GM10266 (cell line): ENCODE results near the gene SLC18B1.

ENCODE experiments used
- DNase-seq: peaks from one replicate; pipeline ENCODE4 v3.0.0; 2012; ENCODE audit errors: extremely low spot score
- TF ChIP-seq, protein P1 (sequence below): IDR thresholded peaks from 2 replicates; pipeline ENCODE4 v1.5.1; 2012; ENCODE audit warnings: mild to moderate bottlenecking, low read depth; ENCODE audit not compliant: control insufficient read depth, insufficient read depth; ENCODE audit errors: missing control alignments

SLC18B1 gene

DNA sequence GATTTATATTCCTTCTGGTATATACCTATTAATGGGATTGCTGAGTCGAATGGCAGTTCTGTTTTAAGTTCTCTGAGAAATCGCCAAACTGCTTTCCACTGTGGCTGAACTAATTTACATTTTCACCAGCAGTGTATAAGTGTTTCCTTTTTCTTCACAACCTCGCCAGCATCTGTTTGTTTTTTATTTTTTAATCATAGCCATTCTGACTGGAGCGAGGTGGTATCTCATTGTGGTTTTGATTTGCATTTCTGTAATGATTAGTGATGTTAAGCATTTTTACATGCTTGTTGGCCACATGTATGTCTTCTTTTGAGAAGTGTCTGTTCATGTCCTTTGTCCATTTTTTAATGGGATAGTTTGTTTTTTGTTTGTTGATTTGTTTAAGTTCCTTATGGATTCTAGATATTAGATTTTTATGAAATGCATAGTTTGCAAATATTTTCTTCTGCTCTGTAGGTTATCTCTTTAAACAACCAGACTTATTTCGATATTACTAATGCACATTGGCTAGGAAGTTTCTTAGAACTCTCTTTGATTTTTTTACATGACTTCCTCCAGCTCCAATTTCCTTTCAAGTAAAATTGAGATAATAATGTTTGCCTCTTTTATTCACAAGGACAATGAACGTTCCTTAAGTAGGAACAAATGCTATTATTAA lies 72.4 kb downstream of the SLC18B1 start:
- TF ChIP-seq, protein P1, sequence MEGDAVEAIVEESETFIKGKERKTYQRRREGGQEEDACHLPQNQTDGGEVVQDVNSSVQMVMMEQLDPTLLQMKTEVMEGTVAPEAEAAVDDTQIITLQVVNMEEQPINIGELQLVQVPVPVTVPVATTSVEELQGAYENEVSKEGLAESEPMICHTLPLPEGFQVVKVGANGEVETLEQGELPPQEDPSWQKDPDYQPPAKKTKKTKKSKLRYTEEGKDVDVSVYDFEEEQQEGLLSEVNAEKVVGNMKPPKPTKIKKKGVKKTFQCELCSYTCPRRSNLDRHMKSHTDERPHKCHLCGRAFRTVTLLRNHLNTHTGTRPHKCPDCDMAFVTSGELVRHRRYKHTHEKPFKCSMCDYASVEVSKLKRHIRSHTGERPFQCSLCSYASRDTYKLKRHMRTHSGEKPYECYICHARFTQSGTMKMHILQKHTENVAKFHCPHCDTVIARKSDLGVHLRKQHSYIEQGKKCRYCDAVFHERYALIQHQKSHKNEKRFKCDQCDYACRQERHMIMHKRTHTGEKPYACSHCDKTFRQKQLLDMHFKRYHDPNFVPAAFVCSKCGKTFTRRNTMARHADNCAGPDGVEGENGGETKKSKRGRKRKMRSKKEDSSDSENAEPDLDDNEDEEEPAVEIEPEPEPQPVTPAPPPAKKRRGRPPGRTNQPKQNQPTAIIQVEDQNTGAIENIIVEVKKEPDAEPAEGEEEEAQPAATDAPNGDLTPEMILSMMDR: no peak
- DNase-seq: no peak

GRCh38 chr6:132725471-132725870 lies 73.0 kb downstream of the SLC18B1 start:
- DNase-seq: no peak
- TF ChIP-seq, protein P1: no peak

- TF ChIP-seq, protein P1: no peak
- no peak for DNase-seq
These were observed 78.5 kb downstream of the SLC18B1 start for GRCh38 chr6:132719736-132720448.
